Cardiac muscle cell (in vitro differentiated cells and primary cell): ENCODE data around the gene PELI2. TPM values are rescaled to one million over a fixed set of nuclear protein-coding genes. Genes with fewer than 3 reads are reported as not detected.
A peak's percentile ranks its signal among the peaks of the same experiment; 100 is the strongest.

Source experiments
- DNase-seq, 2 donors: peaks; one replicate each; pipeline versions ENCODE4 v3.0.0 to v3.0.0-alpha.2; 2010 to 2017; ENCODE audit warnings: low read depth in 1 of 2, low spot score in 1 of 2
- H3K27ac ChIP-seq: fragments of 200-600 bp; sonication (generic); 2 replicates; pipeline ENCODE4 v1.5.1; 2016
- H3K27me3 ChIP-seq: fragments of 200-600 bp; sonication (generic); 2 replicates; pipeline ENCODE4 v1.6.0; 2016; ENCODE audit warnings: control low read depth
- H3K36me3 ChIP-seq: fragments of 200-600 bp; sonication (generic); 2 replicates; pipeline ENCODE4 v1.5.1; 2016; ENCODE audit warnings: control low read depth
- H3K4me1 ChIP-seq: fragments of 200-600 bp; sonication (generic); 2 replicates; pipeline ENCODE4 v1.8.1; 2017; ENCODE audit warnings: low read depth, mild to moderate bottlenecking, mixed run types
- H3K4me3 ChIP-seq: fragments of 200-600 bp; sonication (generic); 2 replicates; pipeline ENCODE4 v1.5.1; 2016; ENCODE audit warnings: mild to moderate bottlenecking
- H3K9me3 ChIP-seq: fragments of 200-600 bp; sonication (generic); 2 replicates; pipeline ENCODE4 v1.5.1; 2017; ENCODE audit warnings: low read depth, mild to moderate bottlenecking, control low read depth
- CTCF ChIP-seq: IDR thresholded peaks from 2 replicates; pipeline ENCODE4 v1.5.1; 2012; ENCODE audit warnings: low read depth, mild to moderate bottlenecking, low read length
- polyA plus RNA-seq: library from polyadenylated mRNA; unstranded; fragments of >200 nt; fragmentation: Nextera tagmentation; extraction: Ambion mirVana; gene quantifications from 2 replicates; pipeline ENCODE4 v1.2.1, GENCODE V29; 2016
- total RNA-seq: library from RNA; depleted of rRNA; stranded (reverse); fragments of >200 nt; gene quantifications from 2 replicates; pipeline ENCODE4 v1.2.3, GENCODE V29; 2016

PELI2 gene
- total and polyA plus RNA-seq, 2 experiments from 2014 or later = 1.7 to 4.9 TPM

DNA sequence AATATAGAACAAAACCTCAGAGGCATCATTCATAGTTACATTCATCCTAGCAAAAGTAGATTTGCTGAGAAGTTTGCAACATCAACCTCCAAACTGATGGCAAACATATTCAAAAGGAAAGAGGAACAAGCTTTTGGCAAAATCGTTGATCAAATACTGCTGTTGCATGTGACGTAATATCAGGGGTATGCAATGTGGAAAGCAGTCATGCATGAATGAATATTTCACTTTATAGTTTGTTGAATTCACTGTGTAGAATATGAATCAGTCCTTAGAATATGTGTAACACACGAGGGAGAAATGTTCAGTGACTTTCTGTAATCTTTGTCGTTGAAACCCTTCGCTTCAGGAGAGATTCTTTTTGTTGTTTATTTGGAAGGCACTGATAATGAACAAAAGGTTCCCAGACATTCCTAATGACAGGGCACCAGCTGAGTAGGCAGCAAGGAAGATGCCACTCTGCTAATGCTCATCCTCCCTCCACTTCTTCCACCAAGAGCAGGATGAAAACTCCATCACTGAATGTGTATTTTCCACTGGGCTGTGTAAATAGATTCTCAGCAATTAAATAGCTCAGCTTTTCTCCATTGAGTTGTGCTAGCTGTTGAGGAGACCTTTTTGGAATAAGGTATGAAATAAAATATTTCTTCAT, 126.1 kb downstream of the PELI2 start:
- DNase-seq = peak in 1 of 2 donors; percentile 79
- TF ChIP-seq CTCF = no peak
- no peak overlapping the region for H3K27ac ChIP-seq
- no peaks in the 10 kb centered on the region for H3K4me1 ChIP-seq
- H3K36me3 ChIP-seq = no peaks in the 10 kb centered on the region
- H3K27me3 ChIP-seq = no peaks in the 10 kb centered on the region
- no peak overlapping the region for H3K4me3 ChIP-seq
- no peaks in the 10 kb centered on the region for H3K9me3 ChIP-seq

DNA sequence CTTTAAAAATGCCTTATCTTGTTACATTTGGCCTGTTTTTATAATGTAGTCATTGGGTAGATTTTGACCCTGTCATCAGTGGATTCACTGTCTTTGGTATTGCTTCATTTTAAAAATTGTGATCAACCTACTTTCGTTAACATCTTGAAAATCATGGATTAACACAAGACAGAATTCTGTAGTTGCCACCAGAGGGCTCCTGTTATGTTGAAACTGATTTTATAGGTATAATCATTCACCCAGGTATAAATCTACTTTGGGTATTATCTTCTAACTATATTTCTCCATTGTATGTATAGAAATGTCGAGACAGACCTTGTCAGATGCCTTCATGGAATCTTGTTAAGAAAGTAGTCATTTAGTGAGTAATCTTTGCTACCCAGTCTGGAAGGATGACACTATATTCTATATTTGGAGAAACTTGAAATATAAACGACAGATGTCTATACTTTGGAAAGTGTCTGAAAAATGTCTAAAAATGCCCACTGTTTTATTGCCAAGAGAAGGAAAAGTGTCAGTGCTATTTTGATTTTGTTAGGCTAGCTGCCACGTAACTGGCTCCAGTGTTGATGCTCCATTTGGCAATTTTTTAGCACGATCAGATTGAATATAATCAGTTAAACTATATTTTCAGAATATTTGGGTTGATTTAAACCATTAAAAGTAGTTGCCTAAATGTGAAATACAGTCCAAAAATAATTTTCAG, 129.4 kb downstream of the PELI2 start:
- H3K27ac ChIP-seq = no peak overlapping the region
- peak; percentile 37 for TF ChIP-seq CTCF
- H3K4me1 ChIP-seq = no peaks in the 10 kb centered on the region
- no peaks in the 10 kb centered on the region for H3K27me3 ChIP-seq
- DNase-seq = peak in 1 of 2 donors; percentile 35
- H3K4me3 ChIP-seq = no peak overlapping the region
- H3K36me3 ChIP-seq = no peaks in the 10 kb centered on the region
- no peaks in the 10 kb centered on the region for H3K9me3 ChIP-seq

DNA sequence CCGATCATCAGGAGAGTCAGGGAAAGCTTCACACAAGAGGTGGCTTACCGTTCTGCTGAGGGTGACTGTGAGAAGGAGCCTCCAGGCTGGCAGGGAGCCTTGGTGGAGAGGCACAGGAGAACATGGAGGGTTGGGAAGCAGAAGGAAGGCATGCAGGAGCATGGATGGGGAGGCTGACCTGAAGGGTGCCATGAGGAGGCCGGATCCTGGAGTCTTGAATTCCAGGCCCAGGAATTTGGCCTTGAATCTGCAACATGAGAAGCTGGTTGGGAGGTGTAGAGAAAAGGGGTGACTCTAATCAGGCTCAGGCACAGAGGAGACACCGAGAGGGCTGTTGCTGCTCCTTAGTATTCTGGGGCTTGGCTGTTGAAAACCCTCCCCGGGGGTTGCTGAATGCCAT, 130.2 kb downstream of the PELI2 start:
- TF ChIP-seq CTCF = no peak
- Histone ChIP-seq H3K27ac (no peak overlapping the region), H3K4me1 (no peaks in the 10 kb centered on the region), H3K27me3 (no peaks in the 10 kb centered on the region), H3K9me3 (no peaks in the 10 kb centered on the region), H3K4me3 (no peak overlapping the region), H3K36me3 (no peaks in the 10 kb centered on the region)
- no peak for DNase-seq

DNA sequence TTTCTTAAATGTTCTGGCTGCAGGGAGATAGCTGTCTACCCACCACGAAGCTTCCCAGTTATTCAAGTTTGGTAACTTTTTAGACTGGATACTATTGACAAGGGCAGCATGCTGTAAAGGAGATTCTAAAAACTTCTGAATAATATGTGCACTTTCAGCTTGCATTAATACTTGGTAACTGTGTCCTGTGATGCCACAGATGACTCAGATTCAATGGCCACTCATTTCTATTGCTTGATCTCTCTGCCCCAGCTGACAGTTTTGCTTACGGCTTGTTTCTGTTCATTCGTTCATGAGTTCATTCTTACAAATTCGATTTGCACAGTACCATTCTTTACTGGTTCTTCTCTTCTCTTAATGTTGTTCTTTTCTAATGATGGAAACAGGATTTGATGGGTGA, 142.8 kb downstream of the PELI2 start:
- no peaks in the 10 kb centered on the region for H3K9me3 ChIP-seq

DNA sequence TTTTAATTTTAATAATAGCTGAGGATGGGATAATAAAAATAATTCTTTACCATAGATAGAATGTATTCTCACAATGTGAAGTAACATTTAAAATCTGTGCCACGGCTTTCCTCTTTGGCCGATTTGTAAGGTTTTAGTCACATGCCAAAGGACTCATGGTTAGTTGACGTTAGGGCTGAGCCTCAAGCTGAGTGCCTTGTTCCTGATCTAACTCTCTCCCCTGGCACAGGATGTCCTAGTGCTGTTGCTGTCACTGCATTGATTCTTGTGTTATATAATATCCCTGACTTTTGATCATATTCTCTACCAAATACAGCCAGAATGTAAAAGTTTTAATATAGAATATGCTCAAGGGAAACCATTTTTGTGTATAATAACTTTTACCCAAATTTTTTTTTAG, 144.3 kb downstream of the PELI2 start:
- Histone ChIP-seq H3K9me3 (no peaks in the 10 kb centered on the region), H3K4me1 (no peaks in the 10 kb centered on the region), H3K4me3 (no peak overlapping the region), H3K36me3 (no peaks in the 10 kb centered on the region), H3K27me3 (no peaks in the 10 kb centered on the region), H3K27ac (no peak overlapping the region)
- DNase-seq = no peak
- no peak for TF ChIP-seq CTCF

More for the DNA sequence above, 142.8 kb downstream of the PELI2 start:
- Histone ChIP-seq H3K4me1 (no peaks in the 10 kb centered on the region), H3K27me3 (no peaks in the 10 kb centered on the region), H3K36me3 (no peaks in the 10 kb centered on the region), H3K4me3 (no peak overlapping the region), H3K27ac (no peak overlapping the region)
- no peak for DNase-seq
- no peak for TF ChIP-seq CTCF
